Esophagus muscularis mucosa (tissue), 3 donors: Measurements from ENCODE around the gene TRHDE.

Source experiments
- EP300 ChIP-seq: sonication (generic); formaldehyde crosslinking; IDR thresholded peaks from one replicate; pipeline ENCODE4 v1.6.1; 2017; ENCODE audit warnings: antibody characterized with exemption
- TF ChIP-seq, protein P1 (sequence below), 3 experiments: fragments of 200-600 bp in 2 of 3; fragments of 450-650 bp in 1 of 3; sonication (generic) in 2 of 3; IDR thresholded peaks; one replicate each; pipeline ENCODE4 v1.5.1; 2017 to 2019; ENCODE audit warnings: antibody characterized with exemption in 3 of 3, mild to moderate bottlenecking in 2 of 3, moderate library complexity in 1 of 3

DNA sequence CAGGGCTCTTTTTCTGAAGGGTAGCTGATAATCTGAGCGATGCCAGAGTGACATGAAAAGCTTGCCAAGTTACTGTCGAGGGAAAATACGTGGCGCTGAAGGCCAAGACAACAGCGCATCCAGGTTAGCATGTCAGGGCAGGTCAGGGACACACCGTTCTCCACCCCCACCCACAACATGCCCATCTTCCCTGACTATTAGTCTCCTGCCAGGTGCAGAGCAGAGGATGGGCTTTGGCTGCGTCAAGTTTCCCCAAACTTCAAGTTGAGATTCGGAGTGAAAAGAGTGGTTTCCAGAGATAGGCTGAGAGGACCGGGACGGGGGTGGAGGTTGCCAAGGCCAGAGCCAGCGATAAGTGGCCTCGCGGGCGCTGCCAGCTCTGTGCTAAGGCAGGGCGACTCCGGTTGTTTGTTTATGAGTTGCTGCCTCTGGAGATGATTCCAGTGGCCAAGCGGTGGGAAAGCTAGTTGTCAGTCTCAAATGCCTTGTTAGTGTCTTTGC lies 1.7 kb downstream of the TRHDE start:
- no peak for TF ChIP-seq EP300
- TF ChIP-seq, protein P1, sequence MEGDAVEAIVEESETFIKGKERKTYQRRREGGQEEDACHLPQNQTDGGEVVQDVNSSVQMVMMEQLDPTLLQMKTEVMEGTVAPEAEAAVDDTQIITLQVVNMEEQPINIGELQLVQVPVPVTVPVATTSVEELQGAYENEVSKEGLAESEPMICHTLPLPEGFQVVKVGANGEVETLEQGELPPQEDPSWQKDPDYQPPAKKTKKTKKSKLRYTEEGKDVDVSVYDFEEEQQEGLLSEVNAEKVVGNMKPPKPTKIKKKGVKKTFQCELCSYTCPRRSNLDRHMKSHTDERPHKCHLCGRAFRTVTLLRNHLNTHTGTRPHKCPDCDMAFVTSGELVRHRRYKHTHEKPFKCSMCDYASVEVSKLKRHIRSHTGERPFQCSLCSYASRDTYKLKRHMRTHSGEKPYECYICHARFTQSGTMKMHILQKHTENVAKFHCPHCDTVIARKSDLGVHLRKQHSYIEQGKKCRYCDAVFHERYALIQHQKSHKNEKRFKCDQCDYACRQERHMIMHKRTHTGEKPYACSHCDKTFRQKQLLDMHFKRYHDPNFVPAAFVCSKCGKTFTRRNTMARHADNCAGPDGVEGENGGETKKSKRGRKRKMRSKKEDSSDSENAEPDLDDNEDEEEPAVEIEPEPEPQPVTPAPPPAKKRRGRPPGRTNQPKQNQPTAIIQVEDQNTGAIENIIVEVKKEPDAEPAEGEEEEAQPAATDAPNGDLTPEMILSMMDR (IDR thresholded peaks at IDR 0.05) = no peak
